Measurements from ENCODE around the gene SACS. TPM values are rescaled to one million over a fixed set of nuclear protein-coding genes. Genes with fewer than 3 reads are reported as not detected.

Gene SACS, protein sequence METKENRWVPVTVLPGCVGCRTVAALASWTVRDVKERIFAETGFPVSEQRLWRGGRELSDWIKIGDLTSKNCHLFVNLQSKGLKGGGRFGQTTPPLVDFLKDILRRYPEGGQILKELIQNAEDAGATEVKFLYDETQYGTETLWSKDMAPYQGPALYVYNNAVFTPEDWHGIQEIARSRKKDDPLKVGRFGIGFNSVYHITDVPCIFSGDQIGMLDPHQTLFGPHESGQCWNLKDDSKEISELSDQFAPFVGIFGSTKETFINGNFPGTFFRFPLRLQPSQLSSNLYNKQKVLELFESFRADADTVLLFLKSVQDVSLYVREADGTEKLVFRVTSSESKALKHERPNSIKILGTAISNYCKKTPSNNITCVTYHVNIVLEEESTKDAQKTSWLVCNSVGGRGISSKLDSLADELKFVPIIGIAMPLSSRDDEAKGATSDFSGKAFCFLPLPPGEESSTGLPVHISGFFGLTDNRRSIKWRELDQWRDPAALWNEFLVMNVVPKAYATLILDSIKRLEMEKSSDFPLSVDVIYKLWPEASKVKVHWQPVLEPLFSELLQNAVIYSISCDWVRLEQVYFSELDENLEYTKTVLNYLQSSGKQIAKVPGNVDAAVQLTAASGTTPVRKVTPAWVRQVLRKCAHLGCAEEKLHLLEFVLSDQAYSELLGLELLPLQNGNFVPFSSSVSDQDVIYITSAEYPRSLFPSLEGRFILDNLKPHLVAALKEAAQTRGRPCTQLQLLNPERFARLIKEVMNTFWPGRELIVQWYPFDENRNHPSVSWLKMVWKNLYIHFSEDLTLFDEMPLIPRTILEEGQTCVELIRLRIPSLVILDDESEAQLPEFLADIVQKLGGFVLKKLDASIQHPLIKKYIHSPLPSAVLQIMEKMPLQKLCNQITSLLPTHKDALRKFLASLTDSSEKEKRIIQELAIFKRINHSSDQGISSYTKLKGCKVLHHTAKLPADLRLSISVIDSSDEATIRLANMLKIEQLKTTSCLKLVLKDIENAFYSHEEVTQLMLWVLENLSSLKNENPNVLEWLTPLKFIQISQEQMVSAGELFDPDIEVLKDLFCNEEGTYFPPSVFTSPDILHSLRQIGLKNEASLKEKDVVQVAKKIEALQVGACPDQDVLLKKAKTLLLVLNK (N-terminal part only)
- total RNA-seq, result 10 to 100 TPM; 31.5 to 33.4 TPM

DNA sequence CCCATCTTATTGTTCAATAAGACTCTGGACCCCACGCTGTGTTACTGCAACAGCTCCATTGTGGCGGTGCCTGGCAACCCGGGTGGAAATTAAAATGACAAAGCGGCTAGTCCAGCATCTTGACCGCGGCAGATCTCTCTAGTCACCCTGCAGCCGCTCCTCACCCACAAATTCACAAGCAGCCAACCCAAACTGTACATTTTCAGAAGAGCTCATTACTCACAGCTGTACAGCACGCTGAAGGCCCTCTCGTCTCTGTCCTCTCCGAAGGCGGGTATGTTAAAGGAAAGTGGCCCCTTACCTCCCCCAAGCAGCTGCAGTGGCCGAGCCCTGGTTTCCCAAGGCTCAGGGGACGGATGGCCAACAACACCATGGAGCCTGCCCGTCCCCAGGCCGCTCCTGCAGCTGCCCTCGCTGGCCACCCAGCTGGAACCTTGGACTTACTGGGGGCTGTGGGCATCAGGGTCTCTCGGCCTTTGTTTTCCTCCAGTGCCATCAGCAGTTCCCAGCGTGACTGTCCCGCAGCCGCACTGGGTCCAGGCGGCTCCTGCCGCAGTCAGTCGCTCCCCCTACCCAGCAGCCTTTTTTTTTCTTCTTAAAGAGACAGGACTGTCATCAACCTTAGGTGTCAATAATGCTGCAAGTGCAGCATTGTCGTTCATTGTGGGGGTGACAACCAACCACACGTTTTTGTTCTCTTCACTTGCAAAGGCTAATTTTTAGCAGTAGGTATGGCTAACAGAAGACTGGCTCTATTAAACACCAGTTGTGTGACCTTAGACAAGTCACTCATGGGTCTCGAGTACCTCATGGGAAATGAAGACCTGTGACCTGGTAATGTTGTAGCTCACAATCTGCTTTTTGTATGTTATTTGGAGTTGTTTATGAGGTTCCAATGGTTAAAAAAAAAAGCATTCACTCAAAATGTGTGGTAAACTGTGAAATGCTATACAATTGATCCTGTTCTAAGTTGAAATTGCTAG, at the start of gene SACS:
SACS (minus strand) TSS at position 532 of the 983 bp plus-strand sequence. CDS start 22,463 bp downstream, outside the sequence.
- DNase-seq (ENCODE audit: low spot score in 2 of 2) (no peak), ATAC-seq (no peak)
- Mint-ChIP-seq H3K27ac (no peak within 1 kb of the TSS), H3K9me3 (no peaks in the 10 kb centered on the region), H3K36me3 (no peaks in the 10 kb centered on the region)

DNA sequence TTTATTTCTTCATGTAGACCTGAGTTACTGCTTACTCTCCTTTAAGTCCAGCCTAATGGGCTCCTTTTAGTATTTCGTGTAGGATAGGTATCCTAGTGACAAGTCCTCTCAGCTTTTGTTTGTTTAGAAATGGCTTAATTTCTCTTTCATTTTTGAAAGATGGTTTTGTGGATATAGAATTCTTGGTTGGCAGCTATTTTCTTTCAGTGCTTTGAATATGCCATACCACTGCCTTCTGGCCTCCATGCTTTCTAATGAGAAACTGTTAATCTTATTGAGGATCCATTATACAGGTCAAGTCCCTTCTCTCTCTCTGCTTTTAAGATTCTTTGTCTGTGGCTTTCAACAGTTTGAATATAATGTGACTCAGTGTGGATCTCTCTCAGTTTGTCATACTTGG, 46.8 kb upstream of the SACS start:
- H3K36me3 Mint-ChIP-seq, result peaks cover 14 to 20% of the 10 kb centered on the region in 2 donors
- no peak for ATAC-seq
- no peak for DNase-seq (ENCODE audit: low spot score in 2 of 2)
- peaks cover 12 to 22% of the 10 kb centered on the region in 2 donors for H3K9me3 Mint-ChIP-seq
- H3K27ac Mint-ChIP-seq, result no peak overlapping the region

DNA sequence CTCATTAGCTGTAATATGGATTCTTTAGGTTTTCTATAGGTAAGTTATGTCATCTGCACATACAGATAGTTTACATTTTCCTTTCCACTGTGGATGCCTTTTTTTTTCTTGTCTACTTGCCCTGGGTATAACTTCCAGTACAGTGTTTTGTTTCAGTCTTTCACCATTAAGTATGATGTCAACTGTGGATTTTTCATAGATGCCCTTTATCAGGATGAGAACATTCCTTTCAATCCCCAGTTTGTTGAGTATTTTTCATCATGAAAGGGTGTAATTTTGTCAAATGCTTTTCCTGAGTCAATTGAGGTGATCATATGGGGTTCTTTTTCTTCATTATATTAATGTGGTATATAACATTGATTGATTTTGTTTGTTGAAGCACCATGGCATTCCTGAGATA, 43.6 kb upstream of the SACS start:
- ATAC-seq (no peak), DNase-seq (ENCODE audit: low spot score in 2 of 2) (no peak)
- H3K9me3 Mint-ChIP-seq, result peaks cover 10 to 20% of the 10 kb centered on the region in 2 donors
- peaks cover 14 to 17% of the 10 kb centered on the region in 2 donors for H3K36me3 Mint-ChIP-seq
- H3K27ac Mint-ChIP-seq, result no peak overlapping the region

DNA sequence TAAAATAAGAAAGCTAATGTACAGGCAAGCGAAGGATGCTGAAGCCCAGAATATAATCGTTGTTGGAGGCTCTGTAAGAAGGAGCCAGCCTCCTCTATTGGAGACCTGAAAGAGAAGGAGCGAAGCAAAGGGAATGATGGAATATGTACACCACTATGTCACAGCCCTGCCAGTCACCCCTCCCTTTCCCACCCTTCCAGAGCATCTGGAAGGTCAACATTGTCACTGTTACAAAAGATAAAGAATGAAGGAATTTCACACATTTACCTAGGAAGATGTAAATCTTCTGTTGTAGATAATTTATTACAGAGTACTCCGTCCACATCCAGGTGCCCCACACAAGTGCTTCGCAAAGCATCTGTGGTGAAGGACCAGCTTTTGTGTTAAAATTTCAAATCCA, 39.7 kb upstream of the SACS start:
- DNase-seq (ENCODE audit: low spot score in 2 of 2), result no peak
- H3K27ac Mint-ChIP-seq, result no peak overlapping the region
- no peak for ATAC-seq
- H3K9me3 Mint-ChIP-seq, result no peaks in the 10 kb centered on the region
- H3K36me3 Mint-ChIP-seq, result no peaks in the 10 kb centered on the region

DNA sequence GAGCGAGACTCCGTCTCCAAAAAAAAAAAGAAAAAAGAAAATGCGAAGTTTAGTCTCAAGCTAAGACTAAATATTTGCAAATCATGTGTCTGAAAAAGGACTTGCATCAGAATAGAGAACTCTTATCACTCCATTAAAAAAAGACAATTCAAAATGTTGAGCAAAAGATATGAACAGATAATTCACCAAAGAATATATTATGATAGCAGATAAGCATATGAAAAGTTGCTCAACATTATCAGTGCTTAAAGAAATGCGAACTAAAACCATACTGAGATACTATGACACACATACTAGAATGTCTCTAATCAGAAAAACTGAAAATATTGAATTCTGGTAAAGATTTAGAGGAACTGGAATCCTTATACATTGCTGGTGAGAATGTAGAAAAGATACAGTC, 38.7 kb upstream of the SACS start:
- H3K9me3 Mint-ChIP-seq, result no peaks in the 10 kb centered on the region
- H3K36me3 Mint-ChIP-seq, result no peaks in the 10 kb centered on the region
- ATAC-seq (no peak), DNase-seq (ENCODE audit: low spot score in 2 of 2) (no peak)
- H3K27ac Mint-ChIP-seq, result no peak overlapping the region

DNA sequence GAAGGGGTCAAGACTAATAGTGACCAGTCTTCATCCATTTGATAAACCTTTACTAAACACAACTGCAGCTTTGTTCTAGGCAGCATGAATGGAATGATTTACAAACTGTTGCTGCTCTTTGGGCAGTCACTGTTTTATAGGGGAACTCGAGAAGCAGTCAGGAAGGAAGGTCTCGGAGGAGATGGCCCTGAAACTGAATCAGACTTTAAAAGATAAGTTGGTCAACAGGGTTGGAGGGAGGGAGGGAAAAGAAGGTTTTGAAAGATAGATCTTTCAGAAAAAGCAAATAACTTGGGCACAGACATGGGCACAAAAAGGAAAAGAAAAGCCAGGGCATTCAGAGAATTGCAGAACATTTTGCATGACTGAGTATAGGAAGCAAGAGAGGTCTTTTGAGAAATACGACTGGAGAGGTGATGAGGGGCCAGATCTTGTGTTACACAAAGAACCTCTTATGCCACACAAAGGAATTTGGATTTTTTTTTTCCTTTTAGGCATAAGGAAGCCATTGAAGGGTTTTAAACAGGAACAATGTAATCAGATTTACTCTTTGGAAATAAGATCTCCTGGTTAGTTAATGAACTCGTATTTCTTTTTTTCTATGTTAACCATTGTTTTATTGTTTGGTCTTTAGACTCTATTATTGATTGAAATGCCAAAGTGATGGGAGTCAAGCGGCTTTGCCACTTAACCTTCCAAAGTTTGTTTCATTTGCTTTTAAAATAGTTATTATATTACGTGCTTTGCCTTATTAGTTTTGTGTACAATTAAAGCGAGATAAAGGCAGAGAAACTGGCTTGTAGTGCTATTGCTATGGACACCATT, 37.5 kb upstream of the SACS start:
- H3K27ac Mint-ChIP-seq, result no peak overlapping the region
- H3K36me3 Mint-ChIP-seq, result no peaks in the 10 kb centered on the region
- no peak for ATAC-seq
- DNase-seq (ENCODE audit: low spot score in 2 of 2), result no peak
- H3K9me3 Mint-ChIP-seq, result no peaks in the 10 kb centered on the region

DNA sequence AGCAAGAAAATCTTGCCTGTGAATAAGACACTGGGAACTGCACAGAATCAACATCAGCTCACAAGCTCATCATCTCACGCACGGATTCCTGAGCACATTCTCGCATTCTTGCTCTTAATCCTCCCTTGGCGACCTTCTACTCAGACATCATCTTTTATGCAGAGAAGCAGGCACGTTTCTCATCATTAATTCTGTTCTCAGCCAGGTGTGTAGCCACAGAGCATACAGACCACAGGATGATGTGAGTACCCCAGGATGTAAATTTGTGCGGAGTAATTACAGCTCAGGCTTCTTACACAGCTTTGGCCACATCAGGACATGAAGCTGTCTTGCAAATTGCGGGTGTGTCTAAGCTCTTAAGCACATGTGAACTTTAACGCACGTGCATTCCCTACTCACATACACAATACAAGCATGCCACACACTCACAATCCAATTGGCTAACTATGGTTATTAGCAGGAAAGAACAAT, 36.5 kb upstream of the SACS start:
- ATAC-seq (no peak), DNase-seq (ENCODE audit: low spot score in 2 of 2) (no peak)
- H3K27ac Mint-ChIP-seq, result no peak overlapping the region
- no peaks in the 10 kb centered on the region for H3K9me3 Mint-ChIP-seq
- H3K36me3 Mint-ChIP-seq, result no peaks in the 10 kb centered on the region

DNA sequence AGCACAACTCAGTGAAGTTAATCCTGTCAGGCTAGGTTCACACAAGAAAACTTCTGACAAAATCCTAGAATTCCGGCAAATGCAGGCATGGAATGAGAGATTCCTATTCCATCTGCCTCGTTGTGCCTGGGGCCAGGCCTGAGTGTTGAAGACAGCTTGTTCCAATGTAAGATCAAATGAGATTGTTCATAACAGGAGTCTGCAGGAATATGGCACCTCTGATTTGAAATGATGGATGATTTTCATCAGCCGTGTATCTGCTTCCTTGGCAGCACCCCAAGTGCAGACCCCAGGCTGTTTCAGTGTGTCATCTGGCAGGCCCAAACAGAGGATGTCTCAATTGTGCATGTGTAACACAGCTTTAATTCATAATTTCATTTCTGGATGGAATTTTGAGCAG, 35.3 kb upstream of the SACS start:
- no peak for ATAC-seq
- Mint-ChIP-seq H3K27ac (no peak overlapping the region), H3K36me3 (no peaks in the 10 kb centered on the region), H3K9me3 (no peaks in the 10 kb centered on the region)
- no peak for DNase-seq (ENCODE audit: low spot score in 2 of 2)

DNA sequence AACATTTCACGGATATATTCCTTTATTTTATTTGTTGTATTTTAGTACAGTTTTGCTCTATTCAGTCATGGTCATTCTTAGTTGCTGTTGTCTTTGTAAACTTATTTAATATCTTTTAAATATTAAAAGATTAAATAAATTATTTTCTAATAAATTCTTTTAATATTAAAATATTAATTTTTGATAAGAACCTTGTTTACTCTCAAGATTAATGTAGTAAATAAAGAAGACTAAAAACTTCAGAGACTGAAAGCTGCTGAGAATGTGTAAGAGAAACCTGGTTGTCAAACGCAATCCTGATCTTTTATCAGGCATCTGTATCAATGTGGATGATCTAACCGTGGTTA, 34.4 kb upstream of the SACS start:
- ATAC-seq (no peak), DNase-seq (ENCODE audit: low spot score in 2 of 2) (no peak)
- H3K27ac Mint-ChIP-seq, result no peak overlapping the region
- no peaks in the 10 kb centered on the region for H3K9me3 Mint-ChIP-seq
- H3K36me3 Mint-ChIP-seq, result no peaks in the 10 kb centered on the region

DNA sequence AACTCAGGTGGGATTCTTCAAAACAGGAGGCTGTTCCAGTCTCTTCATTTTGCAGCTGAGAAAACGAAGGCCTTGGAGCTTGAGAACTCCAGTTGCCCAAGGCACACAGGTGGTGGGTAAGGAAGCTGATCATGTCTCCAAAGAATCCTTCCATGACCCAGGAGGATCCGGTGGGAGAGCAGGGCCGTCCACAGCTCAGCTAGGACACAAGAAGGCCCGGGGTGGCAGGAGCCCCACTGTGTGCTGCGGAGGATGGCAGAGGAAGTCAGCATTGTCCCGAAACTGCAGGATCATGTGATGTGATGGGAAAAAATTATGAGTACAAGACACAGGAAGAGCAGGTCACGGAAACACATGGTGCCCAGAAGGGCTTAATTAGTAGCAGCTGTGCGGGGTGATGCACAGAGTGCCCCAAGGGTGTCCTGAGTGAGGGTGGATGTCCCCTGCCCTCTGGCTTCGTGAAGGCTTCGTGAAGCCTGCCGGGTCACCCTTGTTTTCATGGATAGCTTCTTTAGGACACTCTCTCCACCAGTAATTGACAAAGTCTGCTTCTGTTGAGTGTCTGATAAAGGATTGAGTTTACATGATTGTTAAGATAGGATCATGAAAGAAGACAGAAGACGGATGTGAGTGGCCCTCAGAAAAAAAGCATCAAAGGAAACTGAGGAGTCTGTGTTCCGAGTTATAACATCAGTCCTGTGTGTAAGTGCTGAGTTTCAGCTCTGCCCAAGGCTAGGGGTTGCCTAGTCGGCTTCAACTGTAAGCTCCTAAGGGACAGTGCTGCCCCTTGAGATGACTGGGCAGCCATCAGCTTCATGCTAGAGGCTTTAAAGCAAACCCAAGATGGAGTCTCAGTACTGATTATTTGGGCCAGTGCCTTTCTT, 33.8 kb upstream of the SACS start:
- no peaks in the 10 kb centered on the region for H3K9me3 Mint-ChIP-seq
- ATAC-seq (no peak), DNase-seq (ENCODE audit: low spot score in 2 of 2) (no peak)
- no peaks in the 10 kb centered on the region for H3K36me3 Mint-ChIP-seq
- no peak overlapping the region for H3K27ac Mint-ChIP-seq

DNA sequence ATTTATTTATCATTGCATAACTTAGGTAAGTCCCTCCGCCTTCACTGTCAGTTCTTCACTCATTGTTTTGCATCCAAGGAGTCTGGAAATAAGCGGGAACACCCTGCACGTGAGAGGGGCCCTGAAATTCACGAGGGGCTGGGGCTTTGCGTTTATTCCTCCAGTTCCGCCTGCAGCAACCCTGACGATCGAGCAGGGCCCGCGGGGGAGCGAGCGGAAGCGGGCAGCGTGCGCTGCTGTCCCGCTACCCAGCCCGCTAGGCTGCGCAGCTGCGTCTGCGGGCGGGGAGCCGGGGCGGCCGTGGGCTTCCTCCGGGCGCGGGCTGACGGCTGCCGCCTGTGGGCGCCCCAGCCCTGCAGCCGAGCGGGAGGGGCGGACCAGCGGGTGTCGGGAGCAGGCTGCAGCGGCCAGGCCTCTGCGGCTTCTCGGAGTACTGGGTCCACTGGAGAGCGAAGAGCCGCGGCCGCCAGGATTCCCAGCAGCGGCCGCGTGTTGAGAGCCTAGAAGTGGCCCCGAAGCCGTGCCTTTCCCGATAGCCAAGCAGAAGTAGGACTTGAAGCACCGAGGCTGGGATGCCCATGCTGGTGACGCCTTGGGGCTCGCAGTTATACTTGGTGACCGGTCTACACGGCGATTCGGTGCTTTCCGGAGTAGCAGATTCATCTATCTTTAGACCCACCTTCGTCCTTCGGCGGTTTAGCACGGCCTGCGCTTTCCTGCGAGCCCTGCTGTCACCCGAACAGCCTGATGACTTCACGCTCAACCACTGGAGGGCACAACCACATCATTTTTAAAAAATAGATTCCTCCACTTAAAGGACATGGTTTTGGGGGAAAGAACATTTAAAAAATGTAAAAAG, 32.9 kb upstream of the SACS start:
- peak; percentile 60 to 64 for DNase-seq (ENCODE audit: low spot score in 2 of 2)
- peak; percentile 88 to 91 for ATAC-seq
- Mint-ChIP-seq H3K9me3 (no peaks in the 10 kb centered on the region), H3K27ac (no peak overlapping the region), H3K36me3 (no peaks in the 10 kb centered on the region)

DNA sequence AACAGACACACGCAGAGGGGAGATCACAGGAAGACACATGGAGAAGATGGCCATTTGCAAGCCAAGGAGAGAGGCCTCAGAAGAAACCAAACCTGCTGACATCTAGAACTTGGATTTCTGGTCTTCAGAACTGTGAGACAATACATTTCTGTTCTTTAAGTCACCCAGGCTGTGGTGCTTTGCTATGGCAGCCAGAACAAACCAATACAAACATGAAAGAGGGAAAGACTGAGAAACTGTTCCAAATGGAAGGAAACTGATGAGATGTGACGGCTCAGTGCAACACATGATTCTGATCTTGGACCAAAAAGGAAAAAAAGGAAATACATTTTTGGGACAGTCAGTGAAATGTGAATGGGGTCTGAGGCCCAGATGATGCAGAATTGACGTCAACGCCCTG, 30.2 kb upstream of the SACS start:
- H3K36me3 Mint-ChIP-seq, result no peaks in the 10 kb centered on the region
- no peak overlapping the region for H3K27ac Mint-ChIP-seq
- H3K9me3 Mint-ChIP-seq, result no peaks in the 10 kb centered on the region
- no peak for ATAC-seq
- no peak for DNase-seq (ENCODE audit: low spot score in 2 of 2)

DNA sequence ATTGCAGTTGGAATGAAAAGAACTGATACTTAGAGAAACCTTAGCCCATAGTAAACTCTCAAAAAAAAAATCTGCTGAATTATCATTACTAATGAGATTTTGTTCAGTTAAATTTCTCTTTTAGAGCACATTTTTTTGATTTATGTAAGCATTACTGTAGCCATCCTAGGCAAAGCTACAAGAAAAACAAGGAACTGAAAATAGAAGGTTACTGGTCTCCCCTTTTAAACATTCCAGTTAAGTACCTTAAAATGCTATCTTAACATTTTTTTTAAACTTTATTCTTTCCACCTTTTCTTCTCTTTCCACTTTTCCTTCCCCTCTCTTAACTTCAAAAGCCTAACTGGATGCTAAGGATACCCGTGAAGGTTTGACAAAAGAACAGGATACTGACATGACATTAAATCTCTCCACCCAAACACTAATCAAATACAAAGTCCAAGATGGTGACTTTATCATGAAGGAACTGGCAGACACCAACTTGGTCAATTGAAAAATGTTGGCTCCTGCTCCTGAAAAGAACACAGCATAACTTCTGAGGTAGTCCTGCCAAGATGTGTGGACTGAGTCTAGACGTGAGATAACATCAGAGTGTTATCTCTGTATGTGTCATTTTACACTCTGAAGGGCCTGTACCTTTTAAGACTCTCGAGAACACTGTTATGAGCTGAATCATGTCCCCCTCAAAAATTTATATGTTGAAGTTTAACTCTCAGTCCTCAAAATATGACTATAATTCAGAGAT, 29.5 kb upstream of the SACS start:
- Mint-ChIP-seq H3K36me3 (no peaks in the 10 kb centered on the region), H3K27ac (no peak overlapping the region), H3K9me3 (no peaks in the 10 kb centered on the region)
- no peak for ATAC-seq
- no peak for DNase-seq (ENCODE audit: low spot score in 2 of 2)

Data from activated naive CD4-positive, alpha-beta T cell treated with anti-CD3 and anti-CD28 coated beads, Interleukin-2, amount 50 U/mL, for 72 hours (primary cell).